Loucy (cell line): ENCODE measurements around the gene WDR26.

ENCODE experiments used
- H2AFZ ChIP-seq: fragments of 200-600 bp; sonication (generic); 2 replicates; pipeline ENCODE4 v1.6.0; 2016; ENCODE audit warnings: antibody characterized with exemption, mild to moderate bottlenecking, low read length, moderate library complexity
- H3F3A ChIP-seq: fragments of 200-600 bp; 2 replicates; pipeline ENCODE4 v1.6.0; 2016; ENCODE audit warnings: antibody characterized with exemption, low read depth, mild to moderate bottlenecking
- H3K27me3 ChIP-seq: fragments of 200-600 bp; sonication (generic); 2 replicates; pipeline ENCODE4 v1.6.1; 2014; ENCODE audit warnings: low read length, mild to moderate bottlenecking; ENCODE audit not compliant: insufficient read depth, poor library complexity, severe bottlenecking
- H3K36me3 ChIP-seq: fragments of 200-600 bp; sonication (generic); 2 replicates; pipeline ENCODE4 v1.6.1; 2016; ENCODE audit warnings: low read length; ENCODE audit not compliant: insufficient read depth
- H3K4me1 ChIP-seq: fragments of 200-600 bp; sonication (generic); 2 replicates; pipeline ENCODE4 v1.5.1; 2014; ENCODE audit warnings: low read length, mild to moderate bottlenecking; ENCODE audit not compliant: insufficient read depth, poor library complexity, severe bottlenecking
- H3K4me2 ChIP-seq: fragments of 200-600 bp; sonication (generic); 2 replicates; pipeline ENCODE4 v1.6.0; 2014; ENCODE audit warnings: antibody characterized with exemption, low read length, low read depth, mild to moderate bottlenecking; ENCODE audit not compliant: poor library complexity, severe bottlenecking
- H3K4me3 ChIP-seq: fragments of 200-600 bp; sonication (generic); 2 replicates; pipeline ENCODE4 v1.5.1; 2014; ENCODE audit warnings: low read length, mild to moderate bottlenecking, mixed read lengths; ENCODE audit not compliant: poor library complexity, severe bottlenecking
- H3K79me2 ChIP-seq: fragments of 200-600 bp; sonication (generic); 2 replicates; pipeline ENCODE4 v1.6.1; 2014; ENCODE audit warnings: low read length; ENCODE audit not compliant: insufficient read depth
- H3K9ac ChIP-seq: fragments of 200-600 bp; sonication (generic); 2 replicates; pipeline ENCODE4 v1.6.0; 2014; ENCODE audit warnings: mild to moderate bottlenecking, low read depth, low read length, moderate library complexity; ENCODE audit not compliant: poor library complexity, severe bottlenecking
- H3K9me2 ChIP-seq: fragments of 200-600 bp; sonication (generic); replicated peaks from 2 replicates; pipeline ENCODE4 v1.6.1; 2016; ENCODE audit warnings: low read depth, low read length, mixed read lengths
- H3K9me3 ChIP-seq: fragments of 200-600 bp; sonication (generic); 2 replicates; pipeline ENCODE4 v1.6.1; 2014; ENCODE audit warnings: mild to moderate bottlenecking, antibody characterized with exemption, low read length, low read depth; ENCODE audit not compliant: insufficient read depth
- H4K20me1 ChIP-seq: fragments of 200-600 bp; sonication (generic); 2 replicates; pipeline ENCODE4 v1.6.0; 2014; ENCODE audit warnings: antibody characterized with exemption, low read length, mild to moderate bottlenecking; ENCODE audit not compliant: insufficient read depth, poor library complexity, severe bottlenecking
- EZH2phosphoT487 ChIP-seq: fragments of 200-600 bp; IDR thresholded peaks from 2 replicates; pipeline ENCODE4 v1.6.1; 2018; ENCODE audit warnings: antibody characterized with exemption, mild to moderate bottlenecking, moderate library complexity, borderline replicate concordance
- TF ChIP-seq, protein P1 (sequence below): fragments of 200-600 bp; sonication (generic); conservative IDR thresholded peaks from 2 replicates; pipeline ENCODE4 v1.5.1; 2014; ENCODE audit warnings: mild to moderate bottlenecking, antibody characterized with exemption, low read length

The WDR26 gene

DNA sequence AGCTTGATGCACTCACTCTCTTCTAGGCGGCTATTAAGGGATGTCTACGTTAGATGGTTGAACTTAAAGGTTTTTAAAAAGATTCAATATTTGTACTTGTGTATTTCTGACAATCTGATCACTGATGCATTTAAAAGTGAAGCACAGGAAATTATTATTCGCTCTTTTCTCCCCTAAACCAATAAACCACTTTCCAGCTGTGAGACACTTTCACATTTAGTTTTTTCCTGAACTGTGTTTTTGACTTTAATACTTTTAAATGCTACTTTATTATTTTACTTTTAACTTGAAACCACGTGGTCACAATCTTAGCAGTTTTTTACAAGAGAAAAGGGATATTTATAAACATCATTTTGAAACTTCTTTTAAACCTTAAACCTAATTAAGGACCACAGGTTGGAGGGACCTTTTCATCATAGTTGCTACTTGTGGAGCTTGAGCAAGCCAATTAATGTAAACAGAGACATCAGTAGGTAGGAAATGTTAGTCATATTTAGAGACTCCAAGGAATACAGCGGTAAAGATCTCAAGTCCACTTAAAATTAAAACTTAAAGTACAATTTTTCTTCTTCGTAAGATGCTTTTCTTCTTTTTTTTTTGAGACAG lies 9.2 kb downstream of the WDR26 start:
- Histone ChIP-seq H3K4me2 (no peak overlapping the region), H3F3A (no peaks in the 10 kb centered on the region), H2AFZ (no peak overlapping the region), H3K9ac (no peak overlapping the region), H3K9me3 (no peaks in the 10 kb centered on the region), H3K9me2 (no peaks in the 10 kb centered on the region), H3K36me3 (peaks cover 55% of the 10 kb centered on the region), H3K4me1 (peaks cover 14% of the 10 kb centered on the region), H3K27me3 (no peaks in the 10 kb centered on the region), H3K79me2 (peaks cover 52% of the 10 kb centered on the region), H3K4me3 (no peak overlapping the region), H4K20me1 (peaks cover 57% of the 10 kb centered on the region)
- TF ChIP-seq EZH2phosphoT487, result no peak
- TF ChIP-seq, protein P1, sequence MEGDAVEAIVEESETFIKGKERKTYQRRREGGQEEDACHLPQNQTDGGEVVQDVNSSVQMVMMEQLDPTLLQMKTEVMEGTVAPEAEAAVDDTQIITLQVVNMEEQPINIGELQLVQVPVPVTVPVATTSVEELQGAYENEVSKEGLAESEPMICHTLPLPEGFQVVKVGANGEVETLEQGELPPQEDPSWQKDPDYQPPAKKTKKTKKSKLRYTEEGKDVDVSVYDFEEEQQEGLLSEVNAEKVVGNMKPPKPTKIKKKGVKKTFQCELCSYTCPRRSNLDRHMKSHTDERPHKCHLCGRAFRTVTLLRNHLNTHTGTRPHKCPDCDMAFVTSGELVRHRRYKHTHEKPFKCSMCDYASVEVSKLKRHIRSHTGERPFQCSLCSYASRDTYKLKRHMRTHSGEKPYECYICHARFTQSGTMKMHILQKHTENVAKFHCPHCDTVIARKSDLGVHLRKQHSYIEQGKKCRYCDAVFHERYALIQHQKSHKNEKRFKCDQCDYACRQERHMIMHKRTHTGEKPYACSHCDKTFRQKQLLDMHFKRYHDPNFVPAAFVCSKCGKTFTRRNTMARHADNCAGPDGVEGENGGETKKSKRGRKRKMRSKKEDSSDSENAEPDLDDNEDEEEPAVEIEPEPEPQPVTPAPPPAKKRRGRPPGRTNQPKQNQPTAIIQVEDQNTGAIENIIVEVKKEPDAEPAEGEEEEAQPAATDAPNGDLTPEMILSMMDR, result no peak

- no peak overlapping the region for H3K4me2 ChIP-seq
- TF ChIP-seq, protein P1, result no peak
- no peak for TF ChIP-seq EZH2phosphoT487
Observed at GRCh38 chr1:224420106-224420505, 14.5 kb downstream of the WDR26 start.

DNA sequence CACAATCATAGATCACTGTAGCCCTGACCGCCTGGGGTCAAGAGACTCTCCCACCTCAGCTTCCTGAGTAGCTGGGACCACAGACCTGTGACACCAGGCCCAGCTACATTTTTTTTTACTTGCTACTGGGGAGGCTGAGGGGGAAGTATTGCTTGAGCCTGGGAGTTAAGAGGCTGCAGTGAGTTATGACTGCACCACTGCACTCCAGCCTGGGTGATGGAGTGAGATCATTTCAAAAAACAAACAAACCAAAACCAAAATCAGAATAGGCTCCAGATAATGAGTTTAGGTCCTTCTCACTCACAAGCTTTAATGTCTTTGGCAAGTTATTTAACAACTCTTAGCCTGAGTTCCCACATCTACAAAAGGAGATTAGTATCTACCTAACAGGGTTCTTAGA lies 22.8 kb downstream of the WDR26 start:
- Histone ChIP-seq H3K4me3 (no peak overlapping the region), H3K4me2 (no peak overlapping the region), H3K9ac (no peak overlapping the region), H3K9me2 (no peaks in the 10 kb centered on the region), H4K20me1 (no peaks in the 10 kb centered on the region), H3K27me3 (no peaks in the 10 kb centered on the region), H3K9me3 (no peaks in the 10 kb centered on the region), H3F3A (no peaks in the 10 kb centered on the region), H3K4me1 (no peaks in the 10 kb centered on the region), H3K79me2 (no peaks in the 10 kb centered on the region), H3K36me3 (peaks cover 68% of the 10 kb centered on the region), H2AFZ (no peak overlapping the region)
- no peak for TF ChIP-seq EZH2phosphoT487
- TF ChIP-seq, protein P1, result no peak

More at GRCh38 chr1:224420106-224420505, 14.5 kb downstream of the WDR26 start:
- Histone ChIP-seq H3F3A (no peaks in the 10 kb centered on the region), H3K4me1 (no peaks in the 10 kb centered on the region), H3K9me2 (no peaks in the 10 kb centered on the region), H3K27me3 (no peaks in the 10 kb centered on the region), H3K9me3 (no peaks in the 10 kb centered on the region), H3K9ac (no peak overlapping the region), H3K36me3 (peaks cover 95% of the 10 kb centered on the region), H3K4me3 (no peak overlapping the region), H3K79me2 (peaks cover 5% of the 10 kb centered on the region; the same call in 1 of the 2 replicates), H4K20me1 (peaks cover 13% of the 10 kb centered on the region), H2AFZ (no peak overlapping the region)
